ENCODE data around the gene TGFB2. TPM values are rescaled to one million over a fixed set of nuclear protein-coding genes. Genes with fewer than 3 reads are reported as not detected.

Gene TGFB2
- polyA plus RNA-seq, 1 donor from 2014 or later, result 0.10 TPM

DNA sequence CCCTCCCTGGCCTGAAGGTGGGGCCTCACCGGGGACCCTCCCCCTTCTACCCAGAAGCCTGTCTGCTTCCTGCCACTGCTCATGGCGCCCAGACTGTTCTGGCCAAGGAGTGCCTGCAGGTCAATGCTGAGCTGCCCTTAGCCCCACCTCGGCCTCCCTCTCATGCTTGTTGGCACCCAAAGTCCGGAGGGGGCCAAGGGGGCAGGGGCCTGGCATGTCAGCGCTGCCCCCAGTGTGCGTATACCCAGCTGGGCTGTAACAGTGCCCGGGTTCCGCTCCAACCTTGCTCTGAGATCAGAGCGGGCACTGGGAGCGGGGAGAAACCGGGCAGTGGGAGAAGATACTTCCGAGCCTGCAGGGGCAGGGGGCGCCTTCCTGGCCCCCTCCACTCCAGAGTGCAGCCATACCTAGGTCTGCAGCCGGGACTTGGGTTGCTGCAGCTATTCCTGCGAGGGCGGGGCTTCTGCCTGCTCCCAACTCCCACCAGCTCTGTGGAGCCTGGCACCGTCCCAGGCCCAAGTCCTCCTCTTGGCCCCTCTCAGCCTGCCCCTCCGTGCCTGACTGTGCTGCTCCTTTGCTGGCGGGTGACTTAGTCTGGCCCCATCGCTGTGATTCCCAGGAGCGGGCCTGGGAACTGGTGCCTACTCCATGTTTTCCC lies 21.4 kb upstream of the TGFB2 start:
- H3K9me3 ChIP-seq (ENCODE audit: low read length), result no peaks in the 10 kb centered on the region
- no peaks in the 10 kb centered on the region for H3K9me2 ChIP-seq (ENCODE audit: insufficient read depth, low read length)
- TF ChIP-seq SMC3 (conservative IDR thresholded peaks at IDR 0.05; ENCODE audit: poor library complexity), result no peak
- no peaks in the 10 kb centered on the region for H3K36me3 ChIP-seq (ENCODE audit: insufficient read depth, low read length)
- H3F3A ChIP-seq (ENCODE audit: insufficient read depth, low read length, poor library complexity, severe bottlenecking), result no peaks in the 10 kb centered on the region
- H4K20me1 ChIP-seq (ENCODE audit: insufficient read depth), result no peaks in the 10 kb centered on the region
- H3K4me2 ChIP-seq (ENCODE audit: low read length), result no peak overlapping the region
- H3K27me3 ChIP-seq (ENCODE audit: insufficient read depth, low read depth, low read length), result no peaks in the 10 kb centered on the region
- no peak overlapping the region for H3K4me3 ChIP-seq (ENCODE audit: low read length)
- H3K27ac ChIP-seq (ENCODE audit: low read length), result no peak overlapping the region
- H3K9ac ChIP-seq (ENCODE audit: low read length), result no peak overlapping the region
- no peaks in the 10 kb centered on the region for H3K79me2 ChIP-seq (replicated peaks; ENCODE audit: insufficient read depth, low read length)
- H2AFZ ChIP-seq (ENCODE audit: low read depth, low read length), result no peak overlapping the region

DNA sequence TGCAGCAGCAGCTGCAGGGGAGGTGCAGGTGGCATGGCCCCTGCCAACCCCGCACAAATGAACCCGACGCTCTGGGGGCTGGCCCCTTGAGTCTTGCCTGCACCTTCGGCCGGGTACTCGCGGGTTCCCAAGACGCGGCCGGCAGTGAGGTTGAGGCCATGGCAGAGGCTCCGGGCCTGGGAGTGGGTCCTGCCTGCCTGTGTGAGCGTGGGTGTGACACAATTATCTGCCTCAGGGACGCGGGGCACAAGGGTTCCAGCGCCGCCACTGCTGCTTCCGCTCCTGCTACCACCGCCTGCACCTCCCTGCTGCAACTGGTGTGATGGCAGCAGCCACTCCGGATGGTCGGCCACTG lies 20.9 kb upstream of the TGFB2 start:
- no peaks in the 10 kb centered on the region for H4K20me1 ChIP-seq (ENCODE audit: insufficient read depth)
- no peak overlapping the region for H3K27ac ChIP-seq (ENCODE audit: low read length)
- no peaks in the 10 kb centered on the region for H3K27me3 ChIP-seq (ENCODE audit: insufficient read depth, low read depth, low read length)
- H3K36me3 ChIP-seq (ENCODE audit: insufficient read depth, low read length), result no peaks in the 10 kb centered on the region
- no peak overlapping the region for H3K9ac ChIP-seq (ENCODE audit: low read length)
- H3K9me3 ChIP-seq (ENCODE audit: low read length), result no peaks in the 10 kb centered on the region
- H2AFZ ChIP-seq (ENCODE audit: low read depth, low read length), result no peak overlapping the region
- H3F3A ChIP-seq (ENCODE audit: insufficient read depth, low read length, poor library complexity, severe bottlenecking), result no peaks in the 10 kb centered on the region
- no peaks in the 10 kb centered on the region for H3K79me2 ChIP-seq (replicated peaks; ENCODE audit: insufficient read depth, low read length)
- no peaks in the 10 kb centered on the region for H3K9me2 ChIP-seq (ENCODE audit: insufficient read depth, low read length)
- H3K4me3 ChIP-seq (ENCODE audit: low read length), result no peak overlapping the region
- TF ChIP-seq EZH2 (IDR thresholded peaks at IDR 0.05; ENCODE audit: borderline replicate concordance, insufficient read depth, low read length, poor library complexity, severe bottlenecking) (no peak), TAF1 (IDR thresholded peaks at IDR 0.05; ENCODE audit: low read depth) (no peak), EP300 (conservative IDR thresholded peaks at IDR 0.05; ENCODE audit: poor library complexity, severe bottlenecking) (no peak), POLR2AphosphoS5 (IDR thresholded peaks at IDR 0.05) (no peak), CTCF (IDR thresholded peaks at IDR 0.05; ENCODE audit: poor library complexity, severe bottlenecking) (no peak), RAD21 (conservative IDR thresholded peaks at IDR 0.05) (no peak), SMC3 (conservative IDR thresholded peaks at IDR 0.05; ENCODE audit: poor library complexity) (no peak), REST (IDR thresholded peaks at IDR 0.05; ENCODE audit: borderline replicate concordance) (no peak), MXI1 (conservative IDR thresholded peaks at IDR 0.05; ENCODE audit: poor library complexity, severe bottlenecking) (no peak)
- H3K4me2 ChIP-seq (ENCODE audit: low read length), result no peak overlapping the region

All from neural cell (in vitro differentiated cells).